Measurements from ENCODE around the gene HGS. TPM values are rescaled to one million over a fixed set of nuclear protein-coding genes. Genes with fewer than 3 reads are reported as not detected.

Gene HGS
- total RNA-seq, 1 donor from 2014 or later = 46.2 TPM

GRCh38 chr17:81697261-81698044 lies 13.6 kb downstream of the HGS start:
- Histone ChIP-seq H2AFZ (replicated peaks) (no peak overlapping the region), H3K79me2 (ENCODE audit: low read depth) (peaks cover 45% of the 10 kb centered on the region), H3K9ac (no peak overlapping the region), H3K27me3 (no peaks in the 10 kb centered on the region), H3K4me2 (no peak overlapping the region), H3K9me3 (ENCODE audit: low read depth) (no peaks in the 10 kb centered on the region), H3F3A (ENCODE audit: low read depth) (peaks cover 5% of the 10 kb centered on the region), H3K4me1 (peaks cover 8% of the 10 kb centered on the region), H3K4me3 (no peak overlapping the region), H3K27ac (no peak overlapping the region), H4K20me1 (ENCODE audit: low read depth) (peaks cover 29% of the 10 kb centered on the region), H3K36me3 (no peaks in the 10 kb centered on the region)
- DNase-seq (ENCODE audit: low spot score) = no peak
- H3K27me3 Mint-ChIP-seq (ENCODE audit: insufficient read depth, low read depth) = peaks cover 2% of the 10 kb centered on the region
- peaks cover 14% of the 10 kb centered on the region for H3K36me3 Mint-ChIP-seq
- H3K4me3 Mint-ChIP-seq = no peak overlapping the region
- TF ChIP-seq EZH2 (IDR thresholded peaks at IDR 0.05) = no peak
- no peak for TF ChIP-seq EZH2phosphoT487 (IDR thresholded peaks at IDR 0.05)
- H3K27ac Mint-ChIP-seq = no peak overlapping the region
- peaks cover 2% of the 10 kb centered on the region for H3K9me3 Mint-ChIP-seq
- peaks cover 11% of the 10 kb centered on the region for H3K4me1 Mint-ChIP-seq

- Histone ChIP-seq H3K27ac (no peak overlapping the region), H3K79me2 (ENCODE audit: low read depth) (peaks cover 75% of the 10 kb centered on the region), H3K4me1 (peaks cover 14% of the 10 kb centered on the region), H3K4me3 (no peak overlapping the region), H3K4me2 (no peak overlapping the region), H3K36me3 (no peaks in the 10 kb centered on the region), H4K20me1 (ENCODE audit: low read depth) (peaks cover 36% of the 10 kb centered on the region), H2AFZ (replicated peaks) (no peak overlapping the region), H3F3A (ENCODE audit: low read depth) (peaks cover 16% of the 10 kb centered on the region), H3K9me3 (ENCODE audit: low read depth) (no peaks in the 10 kb centered on the region), H3K27me3 (no peaks in the 10 kb centered on the region), H3K9ac (no peak overlapping the region)
- Mint-ChIP-seq H3K4me3 (peak overlapping the region; percentile 7), H3K27me3 (ENCODE audit: insufficient read depth, low read depth) (peaks cover 7% of the 10 kb centered on the region), H3K36me3 (peaks cover 18% of the 10 kb centered on the region), H3K9me3 (peaks cover 2% of the 10 kb centered on the region), H3K27ac (no peak overlapping the region), H3K4me1 (peaks cover 23% of the 10 kb centered on the region)
- TF ChIP-seq CTCF (IDR thresholded peaks at IDR 0.05) (no peak), EZH2 (IDR thresholded peaks at IDR 0.05) (no peak), EZH2phosphoT487 (IDR thresholded peaks at IDR 0.05) (no peak)
- DNase-seq (ENCODE audit: low spot score) = no peak
Measured at GRCh38 chr17:81700353-81701287, 16.8 kb downstream of the HGS start.

- Histone ChIP-seq H3K4me3 (peak overlapping the region; percentile 92), H3K27ac (no peak overlapping the region), H3K9ac (no peak overlapping the region), H4K20me1 (ENCODE audit: low read depth) (peaks cover 36% of the 10 kb centered on the region), H3F3A (ENCODE audit: low read depth) (peaks cover 16% of the 10 kb centered on the region), H3K9me3 (ENCODE audit: low read depth) (no peaks in the 10 kb centered on the region), H3K4me2 (peak overlapping the region; percentile 96), H3K79me2 (ENCODE audit: low read depth) (peaks cover 76% of the 10 kb centered on the region), H3K4me1 (peaks cover 14% of the 10 kb centered on the region), H3K36me3 (no peaks in the 10 kb centered on the region), H2AFZ (replicated peaks) (no peak overlapping the region), H3K27me3 (no peaks in the 10 kb centered on the region)
- H3K27me3 Mint-ChIP-seq (ENCODE audit: insufficient read depth, low read depth) = peaks cover 7% of the 10 kb centered on the region
- H3K9me3 Mint-ChIP-seq = peaks cover 2% of the 10 kb centered on the region
- peaks cover 23% of the 10 kb centered on the region for H3K4me1 Mint-ChIP-seq
- no peak for DNase-seq (ENCODE audit: low spot score)
- H3K36me3 Mint-ChIP-seq = peaks cover 24% of the 10 kb centered on the region
- no peak overlapping the region for H3K27ac Mint-ChIP-seq
- no peak for TF ChIP-seq CTCF (IDR thresholded peaks at IDR 0.05)
- TF ChIP-seq EZH2phosphoT487 (IDR thresholded peaks at IDR 0.05) = no peak
- TF ChIP-seq EZH2 (IDR thresholded peaks at IDR 0.05) = no peak
- peak overlapping the region; percentile 96 for H3K4me3 Mint-ChIP-seq
Measured at GRCh38 chr17:81701288-81702071, 17.7 kb downstream of the HGS start.

Measured in neural progenitor cell (in vitro differentiated cells).